Posterior vena cava (tissue), 2 donors: ENCODE measurements around the gene FAM83C. TPM values are rescaled to one million over a fixed set of nuclear protein-coding genes. Genes with fewer than 3 reads are reported as not detected.

Experiments used
- DNase-seq: peaks from one replicate; pipeline ENCODE4 v3.0.0-alpha.2; 2020; ENCODE audit warnings: low spot score
- intact Hi-C, 2 donors: fragments of 100-400 bp; cut with DNase I; formaldehyde crosslinking; loops; one replicate each; pipeline versions ENCODE4 v1.14.1 to v1.14.2; 2022 to 2023
- total RNA-seq, 2 donors: library from RNA; stranded (reverse); fragmentation: NEBNext Ultra II Directional; extraction: Animal tissue kit (Norgen Biotek cat#: 25700); gene quantifications; one replicate each; pipeline ENCODE4 v1.2.1, GENCODE V29; 2021
- donor health status: DM: yes; HTN: yes; CAD: no.
- donor health status: DM: yes; HTN: yes; CAD: no.

The FAM83C gene
- total RNA-seq, 2 donors from 2014 or later: not detected

DNA sequence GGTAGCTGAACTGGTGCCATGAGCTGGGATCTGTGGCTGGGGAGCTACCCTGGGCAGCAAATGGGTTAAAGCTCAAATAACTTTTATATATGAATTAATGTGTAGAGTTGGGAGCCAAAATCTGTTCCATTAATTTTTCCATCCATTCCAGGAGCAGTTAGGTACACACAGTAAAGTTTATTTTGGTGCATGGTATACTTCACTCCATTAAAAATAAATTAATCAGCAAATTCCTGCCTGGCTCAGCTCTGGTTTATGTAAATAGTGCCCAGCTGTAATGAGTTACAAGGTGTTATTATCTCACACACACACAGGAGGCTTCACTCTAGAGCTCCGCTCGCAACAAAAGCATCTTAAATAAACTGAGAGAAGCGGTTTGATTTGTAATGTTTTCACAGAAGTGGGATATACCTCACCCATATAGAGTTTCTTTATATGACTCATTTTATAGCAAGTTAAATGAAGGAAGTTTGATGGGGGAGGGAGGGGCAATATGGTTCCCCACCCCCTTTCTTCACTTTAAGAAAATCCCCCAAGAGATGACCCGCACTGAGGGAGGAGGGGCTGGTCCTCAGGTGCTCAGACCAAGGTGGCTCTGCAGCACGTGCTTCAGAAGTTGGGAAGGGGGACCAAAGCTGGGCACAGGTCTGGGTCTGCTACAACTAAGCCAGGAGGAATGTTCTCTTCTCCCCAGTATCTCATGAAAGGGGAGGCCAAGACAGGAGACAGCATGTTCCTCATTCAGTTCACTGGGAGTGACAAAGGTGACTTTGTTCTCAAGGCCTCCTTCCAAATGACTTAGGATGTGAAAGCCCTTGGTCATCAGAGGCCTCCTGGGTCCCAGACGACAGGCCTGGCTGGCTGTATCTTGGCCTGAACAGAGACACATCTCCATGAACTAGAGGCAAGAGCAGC, 10.5 kb upstream of the FAM83C start:
- no peak for DNase-seq
- intact Hi-C loops: no loop called here

DNA sequence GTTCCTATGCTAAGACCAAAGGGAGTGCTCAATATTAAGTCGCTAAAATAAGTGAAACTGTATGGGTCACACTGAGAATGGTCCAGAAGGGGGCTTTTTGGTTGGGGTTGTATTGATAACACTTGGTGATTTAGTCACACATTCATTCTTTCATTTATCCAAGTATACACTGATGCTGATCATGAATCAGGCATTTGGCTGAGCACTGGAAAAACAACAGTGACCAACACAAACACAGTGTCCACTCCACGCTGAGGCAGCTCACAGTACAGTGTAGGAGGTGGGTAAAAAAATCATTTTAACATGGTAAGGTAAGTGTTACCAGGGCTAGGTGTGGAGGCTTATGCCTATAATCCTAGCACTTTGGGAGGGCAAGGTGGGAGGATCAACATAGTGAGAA, 9.2 kb upstream of the FAM83C start:
- DNase-seq: no peak
- intact Hi-C loops: no loop called here

DNA sequence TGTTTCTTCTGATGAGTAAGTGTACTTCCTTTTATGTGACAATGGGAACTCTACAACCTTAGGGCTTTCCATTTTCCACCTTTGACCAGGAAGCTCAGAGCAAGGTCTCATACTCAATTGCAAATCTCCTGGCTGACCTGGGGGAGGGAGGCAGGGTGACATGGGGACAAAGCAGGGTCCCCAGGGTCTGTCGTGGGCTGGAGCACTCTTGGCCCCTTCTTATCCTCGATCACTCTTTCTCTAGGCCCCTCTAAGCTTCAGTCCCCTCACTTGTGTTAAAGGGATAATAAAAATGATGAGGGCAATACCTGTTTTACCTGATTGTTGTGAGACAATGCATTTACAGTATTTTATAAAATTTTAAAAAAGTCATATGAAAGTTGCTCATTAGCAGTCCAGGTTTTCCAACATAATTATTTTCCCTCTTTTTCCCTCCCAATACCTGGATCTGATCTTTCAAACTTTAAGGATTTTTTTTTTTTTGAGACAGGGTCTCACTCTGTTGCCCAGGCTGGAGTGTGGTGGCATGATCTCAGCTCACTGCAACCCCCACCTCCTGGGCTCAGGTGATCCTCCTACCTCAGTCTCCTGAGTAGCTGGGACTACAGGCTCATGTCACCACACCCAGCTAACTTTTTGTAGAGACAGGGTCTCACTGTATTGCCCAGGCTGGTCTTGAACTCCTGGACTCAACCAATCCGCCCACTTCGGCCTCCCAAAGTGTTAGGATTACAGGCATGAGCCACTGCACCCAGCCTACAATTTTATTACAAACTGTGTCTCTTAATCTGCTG, 8.4 kb upstream of the FAM83C start:
- intact Hi-C loops: no loop called here
- DNase-seq: no peak

DNA sequence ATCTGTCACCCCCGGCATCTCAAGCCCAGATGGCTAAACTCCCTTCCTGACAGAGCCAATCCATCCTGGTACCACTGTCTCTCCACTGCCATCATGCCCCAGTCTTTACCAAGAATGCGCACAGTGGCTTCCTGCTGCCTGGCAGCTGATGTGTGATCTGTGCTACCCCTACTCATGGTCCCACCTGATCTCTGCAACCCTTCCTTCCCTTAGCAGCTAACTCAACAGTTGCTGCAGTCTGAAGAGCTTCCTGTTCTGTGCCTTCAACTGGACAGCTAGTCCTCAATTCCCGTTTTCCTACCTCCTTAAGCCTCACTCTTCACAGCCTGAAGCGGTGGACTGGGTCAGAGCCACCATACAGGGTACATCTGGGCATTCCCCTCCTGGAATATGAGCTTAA, 7.6 kb upstream of the FAM83C start:
- no peak for DNase-seq
- intact Hi-C loops: no loop called here

DNA sequence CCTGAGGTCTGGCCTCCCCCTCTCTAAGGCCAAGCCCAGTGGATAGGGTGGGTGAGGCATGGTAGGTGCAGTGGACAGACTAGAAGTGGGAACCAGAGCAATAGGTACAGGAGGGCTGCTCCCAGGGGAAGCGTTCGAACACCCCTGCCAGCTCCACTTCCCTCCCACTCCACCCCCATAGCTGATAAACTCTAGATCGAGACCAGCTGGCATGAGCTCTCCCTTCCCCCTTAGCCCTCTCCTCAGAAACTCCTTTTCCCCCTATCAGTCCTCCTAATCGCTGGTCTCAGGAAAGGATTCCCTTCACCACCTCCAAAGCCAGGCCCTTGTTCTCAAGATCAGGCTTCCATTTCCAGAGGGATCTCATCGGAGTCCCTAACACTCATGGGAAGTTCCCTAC, 6.0 kb upstream of the FAM83C start:
- intact Hi-C loops: no loop called here
- peak; percentile 37 for DNase-seq

DNA sequence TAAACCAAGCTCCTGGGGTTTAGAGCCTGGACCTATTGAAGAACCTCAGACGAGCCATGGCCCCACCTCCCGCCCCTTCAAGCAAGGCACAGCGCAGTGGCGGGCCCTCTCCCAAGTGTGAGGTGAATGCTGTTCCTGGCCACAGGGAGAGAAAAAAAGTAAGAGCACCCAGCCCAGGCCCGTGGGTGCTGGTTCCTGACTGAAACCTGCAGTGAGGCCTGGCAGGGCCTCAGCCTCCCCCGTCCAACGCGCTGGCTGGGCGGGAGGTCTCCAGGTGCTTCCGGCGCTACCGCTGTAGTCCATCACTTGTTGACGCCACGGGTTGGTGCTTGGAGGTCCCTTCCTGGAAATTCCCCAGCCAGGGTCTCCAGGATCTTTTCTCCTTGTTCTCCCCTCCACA, 5.5 kb upstream of the FAM83C start:
- intact Hi-C loops: no loop called here

DNA sequence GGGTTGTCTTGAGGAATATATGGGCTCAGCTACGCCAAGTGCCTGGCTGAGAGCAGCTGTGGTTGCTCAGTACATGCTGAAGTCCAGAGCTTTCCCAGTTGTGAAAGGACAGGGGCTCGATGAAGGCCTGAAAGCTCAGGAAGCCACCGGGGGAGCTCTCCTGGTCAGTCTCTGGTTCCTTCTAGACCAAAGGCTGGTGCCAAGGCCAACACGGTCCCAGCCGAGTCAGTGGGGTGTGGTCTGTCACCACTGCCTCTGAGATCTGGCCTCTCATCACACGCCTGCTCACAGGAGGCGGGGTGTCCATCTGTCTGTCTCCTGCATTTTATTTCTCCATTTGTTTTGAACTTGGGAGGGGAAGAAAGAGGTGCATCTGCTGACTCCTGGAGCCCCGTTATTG, 4.9 kb upstream of the FAM83C start:
- DNase-seq: peak; percentile 62
- intact Hi-C loops: no loop called here

More for the DNA sequence above, 5.5 kb upstream of the FAM83C start:
- DNase-seq: peak; percentile 58

DNA sequence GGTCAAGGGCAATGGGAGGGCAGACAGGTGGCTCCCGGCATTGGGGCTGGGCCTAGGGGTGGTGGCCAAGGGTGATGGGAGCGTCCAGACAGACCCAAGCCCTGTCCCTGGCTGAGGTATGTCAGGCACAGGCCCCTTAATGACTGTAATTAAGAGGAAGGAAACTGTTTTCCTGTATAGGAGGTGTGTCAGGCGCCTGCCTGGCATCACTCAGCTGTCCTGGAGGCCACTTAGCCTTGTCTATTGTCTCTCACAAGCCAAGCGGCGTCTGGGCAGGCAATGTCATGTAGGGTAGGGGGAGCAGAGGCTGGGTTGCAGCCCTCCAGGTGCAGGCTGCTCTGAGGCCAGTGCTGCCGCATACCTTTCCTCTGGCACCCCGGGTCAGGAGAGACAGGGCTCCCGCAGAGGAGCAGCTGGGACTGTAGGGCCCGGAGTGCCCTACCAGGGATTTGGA, 3.9 kb upstream of the FAM83C start:
- intact Hi-C loops: no loop called here
- DNase-seq: peak; percentile 66

DNA sequence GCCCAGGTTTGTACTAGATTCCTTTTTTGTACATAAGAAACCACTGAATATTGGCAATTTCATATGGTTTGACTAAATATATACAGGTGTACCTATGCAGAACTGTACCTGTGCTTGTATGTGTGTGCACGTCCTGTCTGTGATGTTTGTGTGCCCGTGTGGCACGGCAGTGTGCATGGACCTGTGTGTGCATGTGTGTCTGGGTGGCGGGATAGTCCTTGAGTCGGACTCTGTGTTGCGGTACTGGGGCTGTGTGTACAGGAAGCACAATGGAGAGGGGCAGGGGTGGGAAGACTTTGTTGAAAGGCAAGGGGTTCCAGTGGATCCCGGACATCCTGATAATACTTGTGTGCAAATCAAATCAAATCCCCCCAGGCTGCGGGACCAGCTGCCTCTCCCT, 3.4 kb upstream of the FAM83C start:
- intact Hi-C loops: no loop called here
- DNase-seq: peak; percentile 26

DNA sequence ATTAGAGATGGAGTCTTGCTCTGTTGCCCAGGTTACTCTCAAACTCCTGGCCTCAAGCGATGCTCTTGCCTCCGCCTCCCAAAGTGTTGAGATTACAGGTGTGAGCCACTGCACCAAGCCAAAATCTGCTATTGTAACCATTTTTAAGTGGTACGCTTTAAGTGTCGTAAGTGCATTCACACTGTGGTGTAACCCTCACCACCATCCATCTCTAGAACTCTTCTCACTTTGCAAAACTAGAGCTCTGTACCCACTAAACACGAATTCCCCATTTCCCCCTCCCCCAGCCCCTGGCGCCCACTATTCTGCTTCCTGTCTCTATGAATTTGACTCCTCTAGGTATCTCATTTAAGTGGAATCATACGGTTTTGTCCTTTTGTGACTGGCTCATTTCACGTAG, 2.8 kb upstream of the FAM83C start:
- DNase-seq: no peak
- intact Hi-C loops: no loop called here

DNA sequence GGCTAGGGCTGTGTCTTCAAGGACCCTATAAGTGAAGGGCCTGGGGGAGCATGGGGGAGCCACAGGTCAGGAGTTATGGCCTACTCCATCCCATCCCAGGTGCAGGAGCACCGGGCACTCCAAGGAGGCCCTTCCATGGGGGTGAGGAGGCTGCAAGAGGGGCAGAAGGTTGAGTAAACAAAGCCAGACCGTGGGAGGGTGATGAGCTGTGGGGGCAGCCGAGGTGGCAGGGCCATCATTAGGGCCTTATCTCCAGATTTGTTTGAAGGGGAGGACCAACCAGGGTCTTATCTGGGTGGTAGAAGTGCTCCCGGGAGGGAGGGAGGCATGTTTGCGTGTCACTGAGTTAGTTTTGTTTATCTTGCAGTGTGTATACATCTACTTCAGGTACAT, 2.1 kb upstream of the FAM83C start:
- no peak for DNase-seq
- intact Hi-C loops: no loop called here

DNA sequence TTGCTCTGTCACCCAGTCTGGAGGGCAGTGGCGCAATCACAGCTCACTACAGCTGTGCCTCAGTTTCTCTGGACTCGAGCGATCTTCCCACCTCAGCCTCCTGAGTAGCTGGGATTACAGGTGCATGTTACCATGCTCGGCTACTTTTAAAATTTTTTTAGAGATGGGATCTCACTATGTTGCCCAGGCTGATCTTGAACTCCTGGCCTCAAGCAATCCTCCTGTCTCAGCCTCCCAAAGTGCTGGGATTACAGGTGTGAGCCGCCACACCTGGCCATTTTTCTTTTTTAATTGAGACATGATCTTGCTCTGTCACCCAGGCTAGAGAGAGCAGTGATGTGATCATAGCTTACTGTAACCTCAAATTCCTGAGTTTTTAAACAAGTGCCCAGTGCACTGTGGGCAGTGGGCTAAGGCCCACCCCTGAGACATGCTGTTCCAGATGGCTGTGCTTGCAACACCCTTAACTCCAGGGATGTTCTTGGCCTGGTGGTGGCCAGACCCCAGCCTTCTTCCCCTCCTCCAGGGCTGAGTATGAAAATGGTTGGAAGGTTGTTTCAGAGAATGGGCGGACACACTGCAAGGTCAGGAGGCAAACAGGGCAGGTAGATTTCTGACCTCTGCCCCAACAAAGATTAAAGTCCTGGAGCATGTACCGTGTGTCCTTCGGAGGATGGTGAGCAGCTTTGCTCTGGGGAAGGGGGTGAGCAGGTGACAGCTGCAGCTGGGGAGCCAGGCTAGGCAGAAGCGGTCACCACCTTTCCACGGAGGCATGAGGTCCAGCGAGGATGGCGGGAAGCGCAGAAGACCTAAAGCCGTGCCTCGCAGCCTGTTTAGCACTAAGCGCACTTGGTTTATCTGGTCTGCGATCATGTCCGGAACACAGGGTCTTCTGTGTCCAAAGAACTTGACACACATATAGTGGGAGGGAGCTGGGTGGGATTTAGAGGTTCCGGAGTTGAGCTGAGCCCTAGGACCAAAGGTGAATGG, 1.4 kb upstream of the FAM83C start:
- no peak for DNase-seq
- intact Hi-C loops: no loop called here

DNA sequence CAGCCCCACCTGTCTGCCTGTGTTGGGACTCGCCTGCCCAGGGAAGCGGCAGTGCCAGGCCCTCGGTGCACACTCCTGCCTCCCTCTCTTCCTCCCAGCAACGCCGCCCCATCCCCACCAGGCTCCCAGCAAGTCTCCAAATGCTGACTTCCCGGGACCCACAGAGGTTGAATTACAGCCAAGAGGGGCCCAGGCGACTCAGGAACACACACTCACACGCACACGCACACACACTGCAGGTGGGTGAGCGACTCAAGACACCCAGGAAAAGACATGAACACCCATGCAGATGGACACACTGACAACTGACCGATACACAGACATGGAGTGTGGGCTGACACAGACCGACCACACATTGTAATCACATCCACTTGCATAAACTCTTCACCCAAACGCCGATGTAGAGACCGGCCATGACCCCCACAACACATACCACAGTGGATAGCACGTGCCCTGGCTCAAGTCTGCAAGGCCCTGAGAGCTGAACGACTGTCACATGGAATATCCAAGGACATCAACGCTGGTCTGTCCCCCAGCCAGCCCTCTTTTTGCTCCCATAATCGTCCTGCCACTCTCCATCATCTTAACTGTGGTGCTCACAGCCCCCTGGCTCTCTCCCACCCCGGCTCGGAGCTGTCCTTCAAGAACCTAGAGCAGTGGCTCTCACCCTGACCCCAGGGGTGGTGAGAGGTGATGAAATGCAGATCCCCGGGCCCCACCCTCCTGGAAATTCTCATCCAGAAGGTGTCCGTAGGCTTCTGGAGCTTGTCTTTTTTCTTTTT, 470 bp upstream of the FAM83C start:
- intact Hi-C loops: no loop called here
- no peak for DNase-seq

DNA sequence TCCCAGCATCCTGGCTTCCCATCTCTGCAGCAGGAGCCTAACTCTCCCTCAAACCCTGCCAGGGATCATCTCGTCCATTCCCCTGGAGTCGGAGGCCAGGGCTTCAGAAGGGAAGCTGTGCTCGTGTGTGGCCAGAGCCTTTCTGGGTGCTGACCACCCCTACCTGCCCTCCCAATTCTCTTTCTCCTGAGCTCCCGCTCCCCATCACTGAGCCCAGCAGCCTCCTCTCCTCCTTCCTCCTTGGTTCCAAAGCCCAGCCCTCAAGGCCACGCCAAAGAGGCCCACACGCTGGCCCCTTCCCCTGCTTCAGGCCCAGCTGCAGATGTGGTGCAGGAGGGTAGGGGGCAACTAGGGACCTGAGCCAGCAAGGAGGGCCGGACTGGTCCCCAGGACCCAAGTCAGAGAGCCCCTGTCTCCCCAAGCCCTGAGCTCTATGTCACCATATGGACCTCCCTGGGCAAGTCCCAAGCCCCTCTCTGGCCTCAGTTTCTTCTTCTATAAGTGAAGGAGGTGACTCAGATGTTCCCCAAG, 1.3 kb downstream of the FAM83C start:
- intact Hi-C loops: no loop called here

DNA sequence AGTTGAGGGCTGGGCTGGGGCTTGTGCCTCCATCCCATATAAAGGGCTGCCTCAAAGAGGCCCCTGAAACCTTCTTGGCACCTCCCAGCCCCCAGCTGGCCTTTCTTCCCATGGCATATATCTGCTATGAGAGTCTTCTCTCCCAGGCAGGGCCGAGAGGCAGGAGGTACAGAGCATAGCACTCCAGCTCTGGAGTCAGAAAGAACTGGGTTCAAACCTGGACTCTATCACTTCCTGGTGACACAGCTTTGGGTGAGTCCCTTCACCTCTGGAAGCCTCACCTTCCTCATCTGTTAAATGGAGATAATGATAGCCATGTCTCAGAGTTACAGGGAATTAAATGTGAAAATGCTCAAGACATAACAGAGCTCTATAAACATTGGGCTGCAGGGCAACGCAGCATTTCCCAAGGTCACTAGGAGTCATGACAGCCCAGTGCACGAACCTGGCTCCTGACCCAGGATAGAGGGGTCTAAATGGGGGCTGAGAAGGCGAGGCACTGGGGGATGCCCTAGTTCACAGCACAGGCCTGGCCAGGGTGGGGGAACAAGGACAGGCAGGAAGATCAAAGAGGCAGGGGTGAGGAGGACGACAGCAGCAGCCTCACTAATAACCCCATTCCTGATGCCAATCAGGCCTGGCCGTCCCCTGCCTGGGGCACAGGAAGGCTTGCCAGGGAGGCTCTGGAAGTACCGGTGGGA, 1.9 kb downstream of the FAM83C start:
- intact Hi-C loops: no loop called here
- DNase-seq: no peak

More for the DNA sequence above, 1.3 kb downstream of the FAM83C start:
- DNase-seq: no peak

DNA sequence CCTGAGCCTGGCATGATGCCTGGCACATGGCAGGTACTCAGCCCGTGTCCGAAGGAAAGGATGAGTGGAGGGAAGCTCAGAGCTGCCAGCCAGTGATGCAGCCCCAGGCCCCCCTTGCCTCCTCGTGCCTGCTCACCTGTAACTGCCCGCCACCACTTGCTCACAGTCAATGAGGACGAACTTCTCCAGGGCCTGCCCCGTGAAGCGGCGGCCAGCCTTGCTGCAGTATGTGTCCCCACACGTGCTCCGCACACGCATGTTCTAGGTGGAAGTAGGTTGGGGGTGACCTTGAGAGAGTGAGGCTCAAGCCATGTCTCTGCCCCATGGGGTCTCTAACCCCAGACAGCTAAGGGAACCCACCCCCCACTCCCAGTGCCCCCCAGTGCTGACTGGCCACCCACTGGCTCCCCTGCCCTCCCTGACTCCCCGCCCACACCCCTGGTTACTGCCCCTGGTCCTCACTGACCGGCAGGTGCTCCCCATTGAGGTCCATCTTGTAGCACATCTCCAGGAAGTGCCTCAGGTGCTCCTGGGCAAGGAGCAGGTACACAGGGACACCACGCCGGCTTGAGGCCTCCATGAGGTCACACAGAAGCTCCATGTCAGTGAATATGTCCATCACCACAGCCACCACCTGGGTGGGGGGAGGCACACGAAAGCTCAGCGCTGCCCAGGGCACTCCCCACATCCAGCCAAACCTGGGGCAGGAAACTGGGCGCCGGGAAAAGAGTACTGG, 3.7 kb downstream of the FAM83C start:
- no peak for DNase-seq
- intact Hi-C loops: no loop called here
